ENCODE data around the gene CNKSR1. TPM values are rescaled to one million over a fixed set of nuclear protein-coding genes. Genes with fewer than 3 reads are reported as not detected.

The CNKSR1 gene
- total and polyA plus RNA-seq, 2 of the 13 experiments (the other 11 are each of a cell fraction or from before 2014, with no cell fraction given), result 3.4 to 8.9 TPM

DNA sequence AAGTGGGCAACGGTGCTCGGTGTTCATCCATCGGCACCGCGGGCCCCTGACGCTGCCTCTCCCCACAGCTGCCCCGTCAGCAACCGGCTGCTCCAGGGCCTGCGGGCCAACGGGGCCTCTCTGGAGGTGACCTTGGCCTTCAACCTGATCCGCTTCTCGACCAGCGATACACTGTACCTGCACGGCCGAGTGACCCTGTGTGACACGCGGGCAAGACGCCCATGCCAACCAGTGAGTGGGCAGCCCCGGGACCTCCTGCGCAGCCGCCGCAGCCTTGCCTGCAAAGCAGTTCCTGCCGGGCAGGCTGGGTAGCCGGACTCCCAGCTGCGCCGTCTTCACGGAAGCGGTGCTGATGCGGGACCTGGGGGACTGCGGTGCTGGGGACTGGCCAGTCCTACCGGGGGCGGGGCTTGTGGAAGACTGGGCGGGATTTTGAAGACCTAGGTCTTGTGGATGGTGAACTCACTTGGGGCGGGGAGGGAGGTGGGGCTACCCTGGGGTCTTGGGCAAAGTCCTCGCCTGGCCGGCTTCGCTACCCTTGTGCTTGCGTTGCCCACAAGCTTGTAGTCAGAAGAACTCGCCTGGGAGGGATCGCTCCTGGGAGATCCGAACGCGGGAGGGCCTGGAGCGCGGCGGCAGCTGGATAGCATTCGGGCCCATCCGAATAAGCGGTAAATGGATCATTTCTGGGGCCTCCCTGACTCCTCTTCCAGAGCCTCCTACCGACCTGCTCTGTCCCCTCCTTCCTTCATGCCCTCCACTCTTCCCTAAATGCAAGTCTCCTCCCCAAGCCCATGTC lies 47.9 kb downstream of the CNKSR1 start (continued):
- TF ChIP-seq, protein P1, sequence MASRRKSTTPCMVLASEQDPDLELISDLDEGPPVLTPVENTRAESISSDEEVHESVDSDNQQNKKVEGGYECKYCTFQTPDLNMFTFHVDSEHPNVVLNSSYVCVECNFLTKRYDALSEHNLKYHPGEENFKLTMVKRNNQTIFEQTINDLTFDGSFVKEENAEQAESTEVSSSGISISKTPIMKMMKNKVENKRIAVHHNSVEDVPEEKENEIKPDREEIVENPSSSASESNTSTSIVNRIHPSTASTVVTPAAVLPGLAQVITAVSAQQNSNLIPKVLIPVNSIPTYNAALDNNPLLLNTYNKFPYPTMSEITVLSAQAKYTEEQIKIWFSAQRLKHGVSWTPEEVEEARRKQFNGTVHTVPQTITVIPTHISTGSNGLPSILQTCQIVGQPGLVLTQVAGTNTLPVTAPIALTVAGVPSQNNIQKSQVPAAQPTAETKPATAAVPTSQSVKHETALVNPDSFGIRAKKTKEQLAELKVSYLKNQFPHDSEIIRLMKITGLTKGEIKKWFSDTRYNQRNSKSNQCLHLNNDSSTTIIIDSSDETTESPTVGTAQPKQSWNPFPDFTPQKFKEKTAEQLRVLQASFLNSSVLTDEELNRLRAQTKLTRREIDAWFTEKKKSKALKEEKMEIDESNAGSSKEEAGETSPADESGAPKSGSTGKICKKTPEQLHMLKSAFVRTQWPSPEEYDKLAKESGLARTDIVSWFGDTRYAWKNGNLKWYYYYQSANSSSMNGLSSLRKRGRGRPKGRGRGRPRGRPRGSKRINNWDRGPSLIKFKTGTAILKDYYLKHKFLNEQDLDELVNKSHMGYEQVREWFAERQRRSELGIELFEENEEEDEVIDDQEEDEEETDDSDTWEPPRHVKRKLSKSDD (CRISPR knock-in tag; IDR thresholded peaks at IDR 0.05; ENCODE audit: low read depth), result no peak
- TF ChIP-seq NFYB (CRISPR knock-in tag; IDR thresholded peaks at IDR 0.05), result peak; percentile 20; the same call in 1 of the 2 replicates
- peak; percentile 38; the same call in 1 of the 2 replicates for TF ChIP-seq ZBTB20 (CRISPR knock-in tag; IDR thresholded peaks at IDR 0.05; ENCODE audit: borderline replicate concordance, low read depth)
- 0 out of 2 replicates have a peak, but pooled peaks have one; percentile 34 for TF ChIP-seq ZNF552 (CRISPR knock-in tag; IDR thresholded peaks at IDR 0.05; ENCODE audit: borderline replicate concordance)
- peak; percentile 83 for TF ChIP-seq BHLHE40 (IDR thresholded peaks at IDR 0.05; ENCODE audit: low read length)
- TF ChIP-seq ZBTB38 (CRISPR knock-in tag; IDR thresholded peaks at IDR 0.05), result no peak
- no peak for TF ChIP-seq CEBPG (CRISPR knock-in tag; IDR thresholded peaks at IDR 0.05)
- TF ChIP-seq ZNF33A (CRISPR knock-in tag; IDR thresholded peaks at IDR 0.05; ENCODE audit: borderline replicate concordance), result no peak
- peak; percentile 44; the same call in 1 of the 2 replicates for TF ChIP-seq ZNF354B (CRISPR knock-in tag; IDR thresholded peaks at IDR 0.05)
- TF ChIP-seq ZNF282 (IDR thresholded peaks at IDR 0.05; ENCODE audit: partially characterized antibody), result no peak
- TF ChIP-seq, protein P2, sequence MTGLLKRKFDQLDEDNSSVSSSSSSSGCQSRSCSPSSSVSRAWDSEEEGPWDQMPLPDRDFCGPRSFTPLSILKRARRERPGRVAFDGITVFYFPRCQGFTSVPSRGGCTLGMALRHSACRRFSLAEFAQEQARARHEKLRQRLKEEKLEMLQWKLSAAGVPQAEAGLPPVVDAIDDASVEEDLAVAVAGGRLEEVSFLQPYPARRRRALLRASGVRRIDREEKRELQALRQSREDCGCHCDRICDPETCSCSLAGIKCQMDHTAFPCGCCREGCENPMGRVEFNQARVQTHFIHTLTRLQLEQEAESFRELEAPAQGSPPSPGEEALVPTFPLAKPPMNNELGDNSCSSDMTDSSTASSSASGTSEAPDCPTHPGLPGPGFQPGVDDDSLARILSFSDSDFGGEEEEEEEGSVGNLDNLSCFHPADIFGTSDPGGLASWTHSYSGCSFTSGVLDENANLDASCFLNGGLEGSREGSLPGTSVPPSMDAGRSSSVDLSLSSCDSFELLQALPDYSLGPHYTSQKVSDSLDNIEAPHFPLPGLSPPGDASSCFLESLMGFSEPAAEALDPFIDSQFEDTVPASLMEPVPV (CRISPR knock-in tag; IDR thresholded peaks at IDR 0.05), result no peak; the same call in 1 of the 2 replicates
- no peak for TF ChIP-seq SRSF9 (IDR thresholded peaks at IDR 0.05; ENCODE audit: borderline replicate concordance, insufficient read depth, low read depth, low read length, poor library complexity, severe bottlenecking)
- no peak for TF ChIP-seq ZNF674 (CRISPR knock-in tag; IDR thresholded peaks at IDR 0.05; ENCODE audit: low read depth)
- TF ChIP-seq SOX13 (IDR thresholded peaks at IDR 0.05), result no peak
- TF ChIP-seq SOX13 (CRISPR knock-in tag; conservative IDR thresholded peaks at IDR 0.05 in 1 of 2, IDR thresholded peaks at IDR 0.05 in 1 of 2), result peak in 1 of 2 experiments; percentile 34; a peak in 1 of 4 replicates
- TF ChIP-seq, protein P3, sequence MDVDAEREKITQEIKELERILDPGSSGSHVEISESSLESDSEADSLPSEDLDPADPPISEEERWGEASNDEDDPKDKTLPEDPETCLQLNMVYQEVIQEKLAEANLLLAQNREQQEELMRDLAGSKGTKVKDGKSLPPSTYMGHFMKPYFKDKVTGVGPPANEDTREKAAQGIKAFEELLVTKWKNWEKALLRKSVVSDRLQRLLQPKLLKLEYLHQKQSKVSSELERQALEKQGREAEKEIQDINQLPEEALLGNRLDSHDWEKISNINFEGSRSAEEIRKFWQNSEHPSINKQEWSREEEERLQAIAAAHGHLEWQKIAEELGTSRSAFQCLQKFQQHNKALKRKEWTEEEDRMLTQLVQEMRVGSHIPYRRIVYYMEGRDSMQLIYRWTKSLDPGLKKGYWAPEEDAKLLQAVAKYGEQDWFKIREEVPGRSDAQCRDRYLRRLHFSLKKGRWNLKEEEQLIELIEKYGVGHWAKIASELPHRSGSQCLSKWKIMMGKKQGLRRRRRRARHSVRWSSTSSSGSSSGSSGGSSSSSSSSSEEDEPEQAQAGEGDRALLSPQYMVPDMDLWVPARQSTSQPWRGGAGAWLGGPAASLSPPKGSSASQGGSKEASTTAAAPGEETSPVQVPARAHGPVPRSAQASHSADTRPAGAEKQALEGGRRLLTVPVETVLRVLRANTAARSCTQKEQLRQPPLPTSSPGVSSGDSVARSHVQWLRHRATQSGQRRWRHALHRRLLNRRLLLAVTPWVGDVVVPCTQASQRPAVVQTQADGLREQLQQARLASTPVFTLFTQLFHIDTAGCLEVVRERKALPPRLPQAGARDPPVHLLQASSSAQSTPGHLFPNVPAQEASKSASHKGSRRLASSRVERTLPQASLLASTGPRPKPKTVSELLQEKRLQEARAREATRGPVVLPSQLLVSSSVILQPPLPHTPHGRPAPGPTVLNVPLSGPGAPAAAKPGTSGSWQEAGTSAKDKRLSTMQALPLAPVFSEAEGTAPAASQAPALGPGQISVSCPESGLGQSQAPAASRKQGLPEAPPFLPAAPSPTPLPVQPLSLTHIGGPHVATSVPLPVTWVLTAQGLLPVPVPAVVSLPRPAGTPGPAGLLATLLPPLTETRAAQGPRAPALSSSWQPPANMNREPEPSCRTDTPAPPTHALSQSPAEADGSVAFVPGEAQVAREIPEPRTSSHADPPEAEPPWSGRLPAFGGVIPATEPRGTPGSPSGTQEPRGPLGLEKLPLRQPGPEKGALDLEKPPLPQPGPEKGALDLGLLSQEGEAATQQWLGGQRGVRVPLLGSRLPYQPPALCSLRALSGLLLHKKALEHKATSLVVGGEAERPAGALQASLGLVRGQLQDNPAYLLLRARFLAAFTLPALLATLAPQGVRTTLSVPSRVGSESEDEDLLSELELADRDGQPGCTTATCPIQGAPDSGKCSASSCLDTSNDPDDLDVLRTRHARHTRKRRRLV (CRISPR knock-in tag; IDR thresholded peaks at IDR 0.05), result no peak
- TF ChIP-seq STAT5B (CRISPR knock-in tag; IDR thresholded peaks at IDR 0.05), result no peak
- 0 out of 2 replicates have a peak, but pooled peaks have one; percentile 19 for TF ChIP-seq FOXC1 (CRISPR knock-in tag; IDR thresholded peaks at IDR 0.05; ENCODE audit: borderline replicate concordance)
- peak; percentile 84; the same call in 1 of the 2 replicates for TF ChIP-seq GABPB1 (CRISPR knock-in tag; IDR thresholded peaks at IDR 0.05)

Data from HepG2 (cell line).